CD4-positive, alpha-beta T cell treated with Interleukin-6 at 100 ng/mL for 8 hours (primary cell): ENCODE results near the gene PLPPR1.

Source experiments
- DNase-seq: peaks from one replicate; pipeline ENCODE4 v3.0.0-alpha.2; 2020; ENCODE audit warnings: mixed read lengths, low spot score

Gene PLPPR1

GRCh38 chr9:101352892-101353463, 324.5 kb downstream of the PLPPR1 start:
- DNase-seq: no peak

GRCh38 chr9:101353683-101354082, 325.2 kb downstream of the PLPPR1 start:
- DNase-seq: no peak

- no peak for DNase-seq
Observed at GRCh38 chr9:101354143-101354764, 325.7 kb downstream of the PLPPR1 start.

- DNase-seq: no peak
Observed at GRCh38 chr9:101354765-101355708, 326.5 kb downstream of the PLPPR1 start.

- no peak for DNase-seq
Observed at GRCh38 chr9:101356619-101357018, 328.1 kb downstream of the PLPPR1 start.

GRCh38 chr9:101359679-101360078, 331.2 kb downstream of the PLPPR1 start:
- DNase-seq: no peak

- DNase-seq: no peak
Observed at GRCh38 chr9:101360647-101361046, 332.1 kb downstream of the PLPPR1 start.

- DNase-seq: no peak
Observed at GRCh38 chr9:101362450-101362849, 333.9 kb downstream of the PLPPR1 start.

GRCh38 chr9:101365181-101365580, 336.7 kb downstream of the PLPPR1 start:
- no peak for DNase-seq

- no peak for DNase-seq
Observed at GRCh38 chr9:101366038-101366756, 337.7 kb downstream of the PLPPR1 start.

GRCh38 chr9:101367323-101367722, 338.8 kb downstream of the PLPPR1 start:
- DNase-seq: no peak

GRCh38 chr9:101369286-101369685, 340.8 kb downstream of the PLPPR1 start:
- no peak for DNase-seq

GRCh38 chr9:101369884-101370531, 341.5 kb downstream of the PLPPR1 start:
- no peak for DNase-seq

GRCh38 chr9:101371813-101372212, 343.3 kb downstream of the PLPPR1 start:
- DNase-seq: no peak

- no peak for DNase-seq
Observed at GRCh38 chr9:101372327-101373118, 344.0 kb downstream of the PLPPR1 start.
